Measurements from ENCODE around the gene ITGB1.

DNA sequence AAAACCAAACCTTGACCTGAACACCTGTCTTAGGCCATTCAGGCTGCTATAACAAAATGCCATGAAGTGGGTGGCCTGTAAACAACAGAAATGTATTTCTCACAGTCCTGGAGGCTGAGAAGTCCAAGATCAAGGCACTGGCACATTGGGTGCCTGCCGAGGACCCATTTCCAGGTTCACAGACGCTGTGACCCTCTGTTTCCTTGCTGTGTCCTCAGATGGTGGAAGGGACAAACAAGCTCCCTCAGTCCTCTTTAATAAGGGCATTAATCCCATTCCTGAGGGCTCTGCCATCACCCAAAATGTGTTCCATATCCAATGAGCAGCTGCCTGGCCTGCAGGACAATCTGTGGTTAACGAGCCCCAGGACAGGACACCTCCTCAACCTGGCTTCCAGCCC, 67.6 kb downstream of the ITGB1 start:
- TF ChIP-seq, protein P1, sequence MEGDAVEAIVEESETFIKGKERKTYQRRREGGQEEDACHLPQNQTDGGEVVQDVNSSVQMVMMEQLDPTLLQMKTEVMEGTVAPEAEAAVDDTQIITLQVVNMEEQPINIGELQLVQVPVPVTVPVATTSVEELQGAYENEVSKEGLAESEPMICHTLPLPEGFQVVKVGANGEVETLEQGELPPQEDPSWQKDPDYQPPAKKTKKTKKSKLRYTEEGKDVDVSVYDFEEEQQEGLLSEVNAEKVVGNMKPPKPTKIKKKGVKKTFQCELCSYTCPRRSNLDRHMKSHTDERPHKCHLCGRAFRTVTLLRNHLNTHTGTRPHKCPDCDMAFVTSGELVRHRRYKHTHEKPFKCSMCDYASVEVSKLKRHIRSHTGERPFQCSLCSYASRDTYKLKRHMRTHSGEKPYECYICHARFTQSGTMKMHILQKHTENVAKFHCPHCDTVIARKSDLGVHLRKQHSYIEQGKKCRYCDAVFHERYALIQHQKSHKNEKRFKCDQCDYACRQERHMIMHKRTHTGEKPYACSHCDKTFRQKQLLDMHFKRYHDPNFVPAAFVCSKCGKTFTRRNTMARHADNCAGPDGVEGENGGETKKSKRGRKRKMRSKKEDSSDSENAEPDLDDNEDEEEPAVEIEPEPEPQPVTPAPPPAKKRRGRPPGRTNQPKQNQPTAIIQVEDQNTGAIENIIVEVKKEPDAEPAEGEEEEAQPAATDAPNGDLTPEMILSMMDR (IDR thresholded peaks at IDR 0.05): no peak
- no peak for TF ChIP-seq POLR2A (IDR thresholded peaks at IDR 0.05)
